Cardiac fibroblast (primary cell): ENCODE data around the gene MBD3.
A peak's percentile ranks its signal among the peaks of the same experiment; 100 is the strongest.
"Not testable (repeated sequence)": the region's sequence is repeated elsewhere in the genome, so short reads cannot be mapped to it uniquely, and the experiment has no call there.

Source experiments
- DNase-seq, 2 donors: peaks; one replicate each; pipeline versions ENCODE4 v3.0.0 to v3.0.0-alpha.2; 2010; ENCODE audit warnings: low read depth in 2 of 2
- H3K4me3 ChIP-seq, 2 donors: replicated peaks in 1 of 2; 1 replicate in 1 of 2; 2 replicates in 1 of 2; pipeline ENCODE4 v1.5.1; 2011; ENCODE audit warnings: low read depth in 2 of 2, low read length in 2 of 2, mild to moderate bottlenecking in 2 of 2, moderate library complexity in 1 of 2
- TF ChIP-seq, protein P1 (sequence below): IDR thresholded peaks from one replicate; pipeline ENCODE4 v1.5.1; 2011; ENCODE audit warnings: low read depth, mild to moderate bottlenecking, low read length, inconsistent platforms

Gene MBD3, protein sequence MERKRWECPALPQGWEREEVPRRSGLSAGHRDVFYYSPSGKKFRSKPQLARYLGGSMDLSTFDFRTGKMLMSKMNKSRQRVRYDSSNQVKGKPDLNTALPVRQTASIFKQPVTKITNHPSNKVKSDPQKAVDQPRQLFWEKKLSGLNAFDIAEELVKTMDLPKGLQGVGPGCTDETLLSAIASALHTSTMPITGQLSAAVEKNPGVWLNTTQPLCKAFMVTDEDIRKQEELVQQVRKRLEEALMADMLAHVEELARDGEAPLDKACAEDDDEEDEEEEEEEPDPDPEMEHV

DNA sequence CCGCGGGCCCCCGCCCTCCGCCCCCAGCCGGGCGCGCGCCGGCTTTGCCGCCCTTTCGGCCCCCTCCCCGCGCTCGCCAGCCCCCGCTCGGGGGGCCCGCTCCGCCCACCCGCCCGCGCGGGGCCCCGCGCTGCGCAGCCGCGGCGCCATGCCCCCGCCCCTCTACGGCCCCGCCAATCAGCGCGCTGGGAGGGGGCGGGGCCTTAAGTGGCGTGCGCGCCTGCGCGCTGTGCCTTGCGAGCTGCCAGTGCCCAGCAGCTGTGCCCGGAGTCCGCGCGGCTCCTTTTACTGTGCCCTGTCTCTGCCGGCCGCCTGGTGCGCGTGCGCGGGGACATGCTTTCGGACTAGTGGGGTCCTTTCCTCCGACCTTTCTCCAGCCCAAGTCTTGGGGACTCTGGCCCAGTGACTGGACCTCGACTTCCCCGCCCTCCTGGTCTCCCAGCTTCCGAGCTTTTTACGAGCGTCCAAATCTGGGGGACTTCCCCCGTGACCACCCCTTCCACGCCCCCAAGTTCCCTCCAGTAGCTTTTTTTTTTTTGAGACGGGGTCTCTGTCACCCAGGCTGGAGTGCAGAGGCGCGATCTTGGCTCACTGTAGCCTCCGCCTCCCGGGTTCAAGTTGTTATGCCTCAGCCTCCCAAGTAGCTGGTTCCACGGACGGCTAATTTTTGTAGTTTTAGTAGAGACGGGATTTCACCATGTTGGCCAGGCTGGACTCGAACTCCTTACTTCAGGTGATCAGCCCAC lies at the start of gene MBD3:
Gene MBD3 (minus strand): TSS at position 111 of the 746 bp plus-strand sequence. CDS start 234 bp downstream, outside the sequence.
- peak; percentile 93 to 97 for DNase-seq
- peak within 1 kb of the TSS; percentile 83 to 97 for H3K4me3 ChIP-seq
- TF ChIP-seq, protein P1, sequence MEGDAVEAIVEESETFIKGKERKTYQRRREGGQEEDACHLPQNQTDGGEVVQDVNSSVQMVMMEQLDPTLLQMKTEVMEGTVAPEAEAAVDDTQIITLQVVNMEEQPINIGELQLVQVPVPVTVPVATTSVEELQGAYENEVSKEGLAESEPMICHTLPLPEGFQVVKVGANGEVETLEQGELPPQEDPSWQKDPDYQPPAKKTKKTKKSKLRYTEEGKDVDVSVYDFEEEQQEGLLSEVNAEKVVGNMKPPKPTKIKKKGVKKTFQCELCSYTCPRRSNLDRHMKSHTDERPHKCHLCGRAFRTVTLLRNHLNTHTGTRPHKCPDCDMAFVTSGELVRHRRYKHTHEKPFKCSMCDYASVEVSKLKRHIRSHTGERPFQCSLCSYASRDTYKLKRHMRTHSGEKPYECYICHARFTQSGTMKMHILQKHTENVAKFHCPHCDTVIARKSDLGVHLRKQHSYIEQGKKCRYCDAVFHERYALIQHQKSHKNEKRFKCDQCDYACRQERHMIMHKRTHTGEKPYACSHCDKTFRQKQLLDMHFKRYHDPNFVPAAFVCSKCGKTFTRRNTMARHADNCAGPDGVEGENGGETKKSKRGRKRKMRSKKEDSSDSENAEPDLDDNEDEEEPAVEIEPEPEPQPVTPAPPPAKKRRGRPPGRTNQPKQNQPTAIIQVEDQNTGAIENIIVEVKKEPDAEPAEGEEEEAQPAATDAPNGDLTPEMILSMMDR: no peak

GRCh38 chr19:1640893-1641448 lies 48.3 kb upstream of the MBD3 start:
- H3K4me3 ChIP-seq, DNase-seq: not testable (repeated sequence)

DNA sequence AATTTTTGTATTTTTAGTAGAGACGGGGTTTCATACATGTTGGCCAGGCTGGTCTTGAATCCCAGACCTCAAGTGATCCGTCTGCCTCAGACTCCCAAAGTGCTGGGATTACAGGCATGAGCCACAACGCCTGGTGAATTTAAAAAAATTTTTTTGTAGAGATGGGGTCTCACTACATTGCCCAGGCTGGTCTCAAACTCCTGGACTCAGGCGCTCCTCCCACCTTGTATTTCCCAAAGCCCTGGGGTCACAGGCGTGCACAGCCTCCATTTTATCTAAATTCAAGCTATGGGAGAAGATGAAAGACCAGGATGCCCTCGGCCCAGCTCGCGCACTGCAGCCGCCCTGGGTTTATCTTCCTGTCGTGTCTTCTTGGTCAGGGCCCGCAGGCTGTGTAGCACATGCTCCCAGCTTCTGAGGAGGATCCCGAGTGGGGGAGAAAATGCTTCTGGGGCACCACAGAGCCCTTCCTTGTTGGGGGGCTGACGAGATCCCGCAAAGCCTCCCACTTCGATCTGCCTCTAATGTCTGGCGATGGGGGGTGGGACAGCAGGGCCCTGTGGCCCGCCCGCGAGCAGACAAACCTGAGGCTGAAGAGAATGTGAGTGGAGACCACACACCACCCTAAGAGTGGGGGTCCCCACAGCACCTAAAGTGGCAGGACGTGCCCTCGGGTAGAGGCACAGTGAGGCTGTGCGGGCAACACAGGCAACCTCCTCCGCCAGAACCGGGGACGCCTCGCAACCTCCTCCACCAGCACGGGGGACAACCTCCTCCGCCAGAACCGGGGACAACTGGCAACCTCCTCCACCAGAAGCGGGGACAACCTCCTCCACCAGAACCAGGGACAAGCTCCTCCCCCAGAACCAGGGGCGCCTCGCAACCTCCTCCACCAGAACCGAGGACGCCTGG lies 43.9 kb upstream of the MBD3 start:
- TF ChIP-seq, protein P1: no peak
- DNase-seq: no peak
- H3K4me3 ChIP-seq: no peak overlapping the region

- no peak overlapping the region for H3K4me3 ChIP-seq
- DNase-seq: no peak
- TF ChIP-seq, protein P1: no peak
Measured at GRCh38 chr19:1634938-1635243, 42.2 kb upstream of the MBD3 start.

DNA sequence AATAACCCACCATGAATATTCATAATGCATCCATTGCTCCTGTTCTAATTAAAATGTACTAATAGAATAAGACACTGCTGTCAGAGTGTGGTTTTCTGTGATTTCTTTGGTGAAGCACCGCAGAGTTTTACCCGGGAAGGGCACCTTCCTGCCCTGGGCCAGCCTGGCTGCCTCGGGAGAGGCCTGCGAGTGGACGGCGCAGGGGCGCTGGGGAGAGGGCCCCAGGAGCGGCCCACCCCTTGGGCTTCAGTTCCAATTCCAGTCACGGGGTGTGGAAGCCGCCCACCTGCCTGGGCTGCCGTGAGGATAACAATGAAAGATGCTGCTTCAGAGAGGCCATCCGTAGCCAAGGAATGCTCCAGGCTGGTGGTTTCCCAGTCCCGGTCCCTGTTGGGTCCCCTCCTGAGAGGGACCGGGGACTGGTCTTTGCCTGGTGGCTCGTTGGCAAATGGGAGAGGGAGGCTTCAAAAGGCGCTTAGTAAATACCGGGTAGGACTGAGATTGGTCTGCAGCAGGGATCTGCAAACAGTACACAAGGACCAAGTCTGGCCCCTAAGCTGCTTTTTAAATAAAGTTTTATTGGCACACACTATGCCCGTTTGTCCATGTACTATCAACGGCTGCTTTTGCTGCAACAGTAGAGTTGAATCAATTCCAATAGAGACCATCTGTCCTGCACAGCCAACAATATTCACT lies 41.7 kb upstream of the MBD3 start:
- no peak overlapping the region for H3K4me3 ChIP-seq
- no peak for DNase-seq
- TF ChIP-seq, protein P1: no peak

DNA sequence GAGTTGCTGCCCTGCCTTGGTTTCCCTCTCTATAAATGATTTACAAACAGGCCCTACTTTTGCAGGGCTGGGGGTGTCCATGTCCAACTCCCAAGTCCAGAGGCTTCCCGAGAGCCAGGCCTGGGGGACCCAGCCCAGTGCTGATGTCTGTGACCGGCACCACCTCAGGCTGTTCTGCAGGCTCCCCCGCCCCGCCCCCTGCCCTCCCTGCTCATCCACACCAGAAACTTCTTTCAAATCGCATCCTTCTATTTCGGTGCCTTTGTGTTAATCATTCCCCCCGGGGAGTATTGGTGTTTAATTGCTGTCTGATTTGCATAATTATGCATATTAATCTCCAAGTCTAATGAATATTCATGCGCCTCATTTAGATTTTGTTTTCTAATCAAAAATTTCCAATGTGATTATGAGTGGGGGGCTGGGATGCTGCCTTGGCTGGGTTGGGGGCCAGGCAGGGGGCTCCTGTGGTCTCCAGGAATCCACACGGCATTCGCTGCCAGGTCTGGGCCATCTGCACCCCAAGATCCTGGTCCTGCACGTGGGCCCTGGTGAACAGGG lies 40.7 kb upstream of the MBD3 start:
- no peak overlapping the region for H3K4me3 ChIP-seq
- TF ChIP-seq, protein P1: no peak
- no peak for DNase-seq
